ENCODE results near the gene NUMBL. TPM values are rescaled to one million over a fixed set of nuclear protein-coding genes. Genes with fewer than 3 reads are reported as not detected.

NUMBL gene
- total RNA-seq (2012; rRNA removed) (6.3 and 6.9 TPM in 2 replicates), polyA plus RNA-seq (2012; rRNA removed) (29.0 and 29.8 TPM in 2 replicates), Bru-seq, nascent RNA (percentile 81 among the genes with signal in this experiment), BruChase-seq, experiment 1, labeled RNA remaining after a 6-hour chase (percentile 90 among the genes with signal in this experiment), BruChase-seq, experiment 2, labeled RNA remaining after a 2-hour chase (percentile 90 among the genes with signal in this experiment)
- 45.8 and 88.1 TPM in 2 replicates for polyA plus RNA-seq (2012; cell fraction: cytosol; rRNA removed)
- polyA plus RNA-seq (2012; cell fraction: nucleus; rRNA removed; ENCODE audit: low replicate concordance) = 107 and 168 TPM in 2 replicates
- long read RNA-seq, partial matches to known transcripts = 5 of 22 reads
- long read RNA-seq, other reads (novel, unspliced or antisense) = 16 of 22 reads

DNA sequence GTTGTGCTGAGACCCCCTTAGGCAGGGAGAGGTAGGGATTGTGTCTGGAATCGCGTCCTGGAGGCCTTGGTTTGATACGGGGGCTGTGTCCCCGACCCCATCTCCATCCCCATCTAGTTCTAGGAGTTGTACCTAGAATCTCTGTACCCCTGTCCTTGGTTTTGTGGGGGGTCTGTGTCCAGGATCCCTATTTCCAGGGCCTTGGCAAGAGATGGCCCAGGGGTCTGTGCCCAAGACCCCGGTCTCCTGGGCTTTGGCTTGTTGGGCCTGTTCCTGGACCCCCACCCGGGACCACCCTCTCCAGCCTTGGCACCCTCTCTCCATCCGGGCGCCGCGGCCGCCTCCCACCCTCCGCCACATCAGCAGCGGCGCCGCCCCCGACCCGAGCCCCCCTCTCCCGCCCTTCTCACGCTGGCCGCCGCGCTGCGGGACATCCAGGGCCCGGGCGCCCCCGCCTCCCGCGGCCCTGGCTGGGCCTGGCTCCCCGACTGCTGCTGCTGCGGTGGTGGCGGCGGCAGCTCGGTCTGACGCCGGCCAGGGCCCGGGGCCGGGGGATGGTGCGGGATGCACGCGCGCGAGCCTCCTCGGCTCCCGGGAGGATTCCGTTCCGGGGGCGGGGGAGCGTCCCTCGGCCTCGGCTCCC lies at the start of gene NUMBL:
NUMBL (minus strand) TSS at position 602 of the 643 bp plus-strand sequence; CDS start at position 434, 168 bp downstream.
- no peaks in the 10 kb centered on the region for H3K9me3 ChIP-seq (ENCODE audit: control insufficient read depth, insufficient read depth, low read length)
- WGBS, 2 experiments (ENCODE audit: extremely low coverage in 2 of 2, insufficient read length in 1 of 2) = 1% methylated on average over 29 of the region's 50 CpGs; no CpG with 5 or more reads in 1 of the 2 experiments
- peak within 1 kb of the TSS; percentile 100 for H2AK5ac ChIP-seq (ENCODE audit: low read depth, low read length)
- H3K14ac ChIP-seq (replicated peaks; ENCODE audit: low read depth, low read length) = peak within 1 kb of the TSS; percentile 99
- peak within 1 kb of the TSS; percentile 97 for H2AFZ ChIP-seq (replicated peaks; ENCODE audit: low read length, poor library complexity)
- H2BK20ac ChIP-seq (ENCODE audit: low read depth, low read length) = peak within 1 kb of the TSS; percentile 60; the same call in 1 of the 2 replicates
- H3K27ac ChIP-seq (ENCODE audit: insufficient read depth, low read length) = peak within 1 kb of the TSS; percentile 90
- peak within 1 kb of the TSS; percentile 90 for H2BK120ac ChIP-seq (ENCODE audit: low read depth, low read length)
- peak within 1 kb of the TSS; percentile 94 for H3K18ac ChIP-seq (ENCODE audit: low read depth, low read length)
- no peaks in the 10 kb centered on the region for H3K27me3 ChIP-seq (ENCODE audit: control insufficient read depth, insufficient read depth, low read length)
- ATAC-seq (ENCODE audit: low read depth) (no peak), DNase-seq (no peak)
- H3K4me1 ChIP-seq (ENCODE audit: control insufficient read depth, insufficient read depth, low read length) = peaks cover 17% of the 10 kb centered on the region
- peaks cover 33% of the 10 kb centered on the region for H3K9me1 ChIP-seq (ENCODE audit: insufficient read depth, low read length)
- H3K4me3 ChIP-seq (ENCODE audit: insufficient read depth, low read depth, low read length) = peak within 1 kb of the TSS; percentile 95
- dilution Hi-C loops (cut with HindIII; ENCODE audit: low sequenced_read_pairs, unreplicated experiment) (no loop called here), in situ Hi-C loops (cut with MboI; ENCODE audit: low sequenced_read_pairs) (no loop called here), intact Hi-C loops (cut with micrococcal nuclease) (loop anchor here (2.0 kb wide), 2 partner anchors 25 to 61 kb away; partner anchors contain the start of genes ACTMAP and SNRPA)
- POLR2A ChIA-PET (ENCODE audit: unreplicated experiment) = no interaction called here
- BruUV-seq (replicated peaks) = no TSS peak
- H3K36me3 ChIP-seq (ENCODE audit: control insufficient read depth, insufficient read depth, low read length) = peaks cover 31% of the 10 kb centered on the region
- peaks cover 25 to 50% of the 10 kb centered on the region in 2 experiments for H3K79me1 ChIP-seq (ENCODE audit: low read depth in 1 of 2, low read length in 2 of 2)
- peak within 1 kb of the TSS; percentile 90 for H3K56ac ChIP-seq (ENCODE audit: extremely low read depth, insufficient read depth, low read length)
- peak within 1 kb of the TSS; percentile 97 for H4K5ac ChIP-seq (ENCODE audit: low read depth, low read length)
- CTCF ChIA-PET = no interaction called here
- peak within 1 kb of the TSS; percentile 99 for H3K9ac ChIP-seq (ENCODE audit: low read depth, low read length)
- H2AK9ac ChIP-seq (replicated peaks; ENCODE audit: low read depth, low read length, poor library complexity) = peak within 1 kb of the TSS; percentile 100
- H2BK5ac ChIP-seq (ENCODE audit: low read depth, low read length, poor library complexity, severe bottlenecking) = peak within 1 kb of the TSS; percentile 89
- peak within 1 kb of the TSS; percentile 89 to 93 for H4K8ac ChIP-seq (ENCODE audit: low read depth in 2 of 2, low read length in 2 of 2)
- peak within 1 kb of the TSS; percentile 99 for H3K4ac ChIP-seq (ENCODE audit: low read depth, low read length)
- peaks cover 36% of the 10 kb centered on the region for H4K20me1 ChIP-seq (ENCODE audit: insufficient read depth, low read length)
- H2BK15ac ChIP-seq (ENCODE audit: low read depth, low read length) = peak within 1 kb of the TSS; percentile 89; the same call in 1 of the 3 replicates
- H4K91ac ChIP-seq (ENCODE audit: insufficient read depth, low read depth, low read length) = peak within 1 kb of the TSS; percentile 99
- peak within 1 kb of the TSS; percentile 100 for H3K23ac ChIP-seq (ENCODE audit: low read depth, low read length)
- H3K4me2 ChIP-seq (ENCODE audit: low read depth, low read length) = peak within 1 kb of the TSS; percentile 98
- TF ChIP-seq RCOR1 (IDR thresholded peaks at IDR 0.05; ENCODE audit: insufficient replicate concordance, low read length) (no peak), MAFK (IDR thresholded peaks at IDR 0.05; ENCODE audit: low read depth, low read length) (no peak), CHD1 (IDR thresholded peaks at IDR 0.05; ENCODE audit: low read depth, low read length) (peak; percentile 36; the same call in 1 of the 2 replicates), NFE2L2 (IDR thresholded peaks at IDR 0.05; ENCODE audit: low read depth, low read length) (no peak), SMC3 (IDR thresholded peaks at IDR 0.05; ENCODE audit: low read depth, low read length) (no peak), RAD21 (IDR thresholded peaks at IDR 0.05; ENCODE audit: low read length) (no peak), RFX5 (IDR thresholded peaks at IDR 0.05; ENCODE audit: low read depth, low read length) (no peak), MAZ (IDR thresholded peaks at IDR 0.05; ENCODE audit: borderline replicate concordance, low read depth, low read length) (peak; percentile 65; the same call in 1 of the 2 replicates), POLR2A (IDR thresholded peaks at IDR 0.05; ENCODE audit: low read depth, low read length) (peak; percentile 83)
- TF ChIP-seq, protein P1, sequence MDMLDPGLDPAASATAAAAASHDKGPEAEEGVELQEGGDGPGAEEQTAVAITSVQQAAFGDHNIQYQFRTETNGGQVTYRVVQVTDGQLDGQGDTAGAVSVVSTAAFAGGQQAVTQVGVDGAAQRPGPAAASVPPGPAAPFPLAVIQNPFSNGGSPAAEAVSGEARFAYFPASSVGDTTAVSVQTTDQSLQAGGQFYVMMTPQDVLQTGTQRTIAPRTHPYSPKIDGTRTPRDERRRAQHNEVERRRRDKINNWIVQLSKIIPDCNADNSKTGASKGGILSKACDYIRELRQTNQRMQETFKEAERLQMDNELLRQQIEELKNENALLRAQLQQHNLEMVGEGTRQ (IDR thresholded peaks at IDR 0.05; ENCODE audit: low read depth, low read length) = no peak
- TF ChIP-seq, protein P2, sequence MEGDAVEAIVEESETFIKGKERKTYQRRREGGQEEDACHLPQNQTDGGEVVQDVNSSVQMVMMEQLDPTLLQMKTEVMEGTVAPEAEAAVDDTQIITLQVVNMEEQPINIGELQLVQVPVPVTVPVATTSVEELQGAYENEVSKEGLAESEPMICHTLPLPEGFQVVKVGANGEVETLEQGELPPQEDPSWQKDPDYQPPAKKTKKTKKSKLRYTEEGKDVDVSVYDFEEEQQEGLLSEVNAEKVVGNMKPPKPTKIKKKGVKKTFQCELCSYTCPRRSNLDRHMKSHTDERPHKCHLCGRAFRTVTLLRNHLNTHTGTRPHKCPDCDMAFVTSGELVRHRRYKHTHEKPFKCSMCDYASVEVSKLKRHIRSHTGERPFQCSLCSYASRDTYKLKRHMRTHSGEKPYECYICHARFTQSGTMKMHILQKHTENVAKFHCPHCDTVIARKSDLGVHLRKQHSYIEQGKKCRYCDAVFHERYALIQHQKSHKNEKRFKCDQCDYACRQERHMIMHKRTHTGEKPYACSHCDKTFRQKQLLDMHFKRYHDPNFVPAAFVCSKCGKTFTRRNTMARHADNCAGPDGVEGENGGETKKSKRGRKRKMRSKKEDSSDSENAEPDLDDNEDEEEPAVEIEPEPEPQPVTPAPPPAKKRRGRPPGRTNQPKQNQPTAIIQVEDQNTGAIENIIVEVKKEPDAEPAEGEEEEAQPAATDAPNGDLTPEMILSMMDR (conservative IDR thresholded peaks at IDR 0.05; ENCODE audit: low read depth, low read length) = no peak
- TF ChIP-seq, protein P3, sequence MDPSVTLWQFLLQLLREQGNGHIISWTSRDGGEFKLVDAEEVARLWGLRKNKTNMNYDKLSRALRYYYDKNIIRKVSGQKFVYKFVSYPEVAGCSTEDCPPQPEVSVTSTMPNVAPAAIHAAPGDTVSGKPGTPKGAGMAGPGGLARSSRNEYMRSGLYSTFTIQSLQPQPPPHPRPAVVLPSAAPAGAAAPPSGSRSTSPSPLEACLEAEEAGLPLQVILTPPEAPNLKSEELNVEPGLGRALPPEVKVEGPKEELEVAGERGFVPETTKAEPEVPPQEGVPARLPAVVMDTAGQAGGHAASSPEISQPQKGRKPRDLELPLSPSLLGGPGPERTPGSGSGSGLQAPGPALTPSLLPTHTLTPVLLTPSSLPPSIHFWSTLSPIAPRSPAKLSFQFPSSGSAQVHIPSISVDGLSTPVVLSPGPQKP (IDR thresholded peaks at IDR 0.05; ENCODE audit: borderline replicate concordance, low read depth, low read length) = no peak
